ENCODE data around the gene SLC30A1. TPM values are rescaled to one million over a fixed set of nuclear protein-coding genes. Genes with fewer than 3 reads are reported as not detected.

Gene SLC30A1
- total RNA-seq, 1 experiment from 2014 or later: 9.7 TPM

- TF ChIP-seq ZBTB33 (IDR thresholded peaks at IDR 0.05; ENCODE audit: extremely low read depth, insufficient replicate concordance, low read length) (no peak), EZH2phosphoT487 (IDR thresholded peaks at IDR 0.05; ENCODE audit: borderline replicate concordance) (no peak), CTCF (IDR thresholded peaks at IDR 0.05 in 2 of 3, conservative IDR thresholded peaks at IDR 0.05 in 1 of 3; ENCODE audit: borderline replicate concordance in 1 of 3, insufficient read depth in 1 of 3, low read depth in 2 of 3, low read length in 2 of 3) (no peak), FOSL1 (IDR thresholded peaks at IDR 0.05; ENCODE audit: low read depth) (no peak), POLR2A (IDR thresholded peaks at IDR 0.05; ENCODE audit: borderline replicate concordance, extremely low read depth, insufficient read depth, insufficient read length) (no peak), ZFX (IDR thresholded peaks at IDR 0.05) (no peak), EGR1 (IDR thresholded peaks at IDR 0.05; ENCODE audit: low read depth) (no peak)
These were observed 28.2 kb upstream of the SLC30A1 start (continued) for GRCh38 chr1:211606914-211607753.

DNA sequence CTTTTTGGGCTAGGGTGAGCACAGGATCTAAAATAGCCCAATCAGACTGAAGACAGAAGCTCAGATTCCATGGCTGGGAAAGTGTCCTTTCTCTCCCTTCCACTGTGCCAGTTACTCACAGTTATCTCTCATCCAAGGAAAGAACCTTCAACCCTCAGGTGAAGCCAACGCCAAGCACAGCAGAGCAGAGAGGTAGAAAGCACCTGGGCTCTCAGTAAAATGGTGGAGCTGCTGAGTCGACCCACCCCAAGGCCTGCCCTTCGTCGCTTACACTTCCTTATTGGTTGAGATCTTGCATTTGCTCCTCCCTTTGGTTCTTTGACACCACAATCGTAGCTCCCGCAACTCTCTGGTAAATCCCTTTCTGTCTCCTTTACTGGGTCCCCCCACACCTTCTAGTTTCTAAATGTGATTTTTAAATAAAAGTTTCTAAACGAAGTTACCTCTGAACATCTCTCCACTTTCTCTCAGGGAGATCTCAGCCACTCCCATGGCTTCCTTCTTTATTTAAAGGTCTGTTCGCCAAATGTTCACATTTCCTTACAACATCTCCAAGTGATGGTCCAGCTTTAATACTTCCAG lies 27.5 kb upstream of the SLC30A1 start:
- H3K9me3 ChIP-seq (ENCODE audit: control insufficient read depth in 1 of 2, insufficient read depth in 1 of 2, low read depth in 1 of 2, low read length in 2 of 2): no peaks in the 10 kb centered on the region
- DNase-seq (ENCODE audit: low read depth, low spot score) (no peak), ATAC-seq (no peak)
- H3K9me2 ChIP-seq (ENCODE audit: insufficient read depth): no peaks in the 10 kb centered on the region
- no peaks in the 10 kb centered on the region for H3K27me3 ChIP-seq (ENCODE audit: insufficient read depth, low read length)
- RAD21 ChIA-PET (ENCODE audit: low non-redundant PET in 1 of 2, low total read pairs in 2 of 2, uncharacterized antibody in 2 of 2, unreplicated experiment in 2 of 2): no interaction called here
- POLR2A ChIA-PET: no interaction called here
- no peak overlapping the region for H3K4me3 ChIP-seq (replicated peaks in 1 of 2; ENCODE audit: low read depth in 1 of 2, low read length in 2 of 2)
- intact Hi-C loops (cut with micrococcal nuclease): no loop called here
- H3K4me1 ChIP-seq (ENCODE audit: control insufficient read depth in 1 of 2, insufficient read depth in 2 of 2, low read length in 2 of 2): peaks cover 0 to 8% of the 10 kb centered on the region in 2 experiments; a peak in 1 of 4 replicates
- no peak for TF ChIP-seq POLR2AphosphoS5 (IDR thresholded peaks at IDR 0.05; ENCODE audit: low read depth, low read length)
- TF ChIP-seq YY1 (IDR thresholded peaks at IDR 0.05; ENCODE audit: extremely low read depth, insufficient replicate concordance, low read depth, low read length): no peak
- no peak for TF ChIP-seq ZFX (IDR thresholded peaks at IDR 0.05)
- no peaks in the 10 kb centered on the region for H3K36me3 ChIP-seq (ENCODE audit: control insufficient read depth in 1 of 2, insufficient read depth in 2 of 2, low read length in 2 of 2)
- CTCF ChIA-PET: no interaction called here
- H3K4me2 ChIP-seq (ENCODE audit: low read length): no peak overlapping the region
- no TSS peak for BruUV-seq (replicated peaks)
- H2AFZ ChIP-seq (ENCODE audit: low read depth, low read length, poor library complexity, severe bottlenecking): no peak overlapping the region
- no peaks in the 10 kb centered on the region for H4K20me1 ChIP-seq (ENCODE audit: insufficient read depth)
- H3K9ac ChIP-seq (ENCODE audit: low read length): no peak overlapping the region
- H3K27ac ChIP-seq (ENCODE audit: low read depth, low read length): no peak overlapping the region
- no peaks in the 10 kb centered on the region for H3K79me2 ChIP-seq (ENCODE audit: insufficient read depth, low read length)

All from HCT116 (cell line).